Neural cell (in vitro differentiated cells): ENCODE measurements around the gene MRTFB. TPM values are rescaled to one million over a fixed set of nuclear protein-coding genes. Genes with fewer than 3 reads are reported as not detected.

ENCODE experiments used
- H2AFZ ChIP-seq: fragments of 200-600, 300-800 bp; sonication (generic), shearing (Covaris generic); 2 replicates; pipeline ENCODE4 v1.6.0; 2014; ENCODE audit warnings: low read depth, mild to moderate bottlenecking, antibody characterized with exemption, low read length, moderate library complexity
- H3F3A ChIP-seq: fragments of 200-600 bp; shearing (Covaris generic); 2 replicates; pipeline ENCODE4 v1.6.1; 2016; ENCODE audit warnings: mild to moderate bottlenecking, moderate library complexity, mixed read lengths, antibody characterized with exemption, low read length; ENCODE audit not compliant: insufficient read depth, poor library complexity, severe bottlenecking
- H3K27ac ChIP-seq: fragments of 200-600, 300-800 bp; sonication (generic), shearing (Covaris generic); 2 replicates; pipeline ENCODE4 v1.5.1; 2014; ENCODE audit warnings: mild to moderate bottlenecking, low read length, moderate library complexity
- H3K27me3 ChIP-seq: fragments of 300-800, 200-600 bp; sonication (generic), shearing (Covaris generic); 2 replicates; pipeline ENCODE4 v1.6.0; 2014; ENCODE audit warnings: mild to moderate bottlenecking, low read depth, low read length, moderate library complexity; ENCODE audit not compliant: insufficient read depth
- H3K36me3 ChIP-seq: fragments of 300-800, 200-600 bp; sonication (generic), shearing (Covaris generic); 2 replicates; pipeline ENCODE4 v1.5.1; 2014; ENCODE audit warnings: mild to moderate bottlenecking, antibody characterized with exemption, low read length, moderate library complexity; ENCODE audit not compliant: insufficient read depth
- H3K4me2 ChIP-seq: fragments of 300-800, 200-600 bp; sonication (generic), shearing (Covaris generic); 2 replicates; pipeline ENCODE4 v1.6.0; 2014; ENCODE audit warnings: mild to moderate bottlenecking, low read length
- H3K4me3 ChIP-seq: fragments of 300-800, 200-600 bp; sonication (generic), shearing (Covaris generic); 2 replicates; pipeline ENCODE4 v1.5.1; 2014; ENCODE audit warnings: mild to moderate bottlenecking, low read length, moderate library complexity
- H3K79me2 ChIP-seq: fragments of 200-600 bp; shearing (Covaris generic); replicated peaks from 2 replicates; pipeline ENCODE4 v1.6.0; 2014; ENCODE audit warnings: mild to moderate bottlenecking, low read length, moderate library complexity; ENCODE audit not compliant: insufficient read depth
- H3K9ac ChIP-seq: fragments of 300-800, 200-600 bp; sonication (generic), shearing (Covaris generic); 2 replicates; pipeline ENCODE4 v1.6.1; 2016; ENCODE audit warnings: mild to moderate bottlenecking, low read length, mixed read lengths
- H3K9me2 ChIP-seq: fragments of 200-600 bp; shearing (Covaris generic); 2 replicates; pipeline ENCODE4 v1.6.1; 2016; ENCODE audit warnings: mild to moderate bottlenecking, low read length, mixed read lengths; ENCODE audit not compliant: insufficient read depth
- H3K9me3 ChIP-seq: fragments of 200-600, 300-800 bp; sonication (generic), shearing (Covaris generic); 2 replicates; pipeline ENCODE4 v1.6.1; 2016; ENCODE audit warnings: mild to moderate bottlenecking, mixed run types, low read length, moderate library complexity, mixed read lengths
- H4K20me1 ChIP-seq: fragments of 200-600 bp; shearing (Covaris generic); 2 replicates; pipeline ENCODE4 v1.6.1; 2016; ENCODE audit warnings: mild to moderate bottlenecking, mixed run types; ENCODE audit not compliant: insufficient read depth
- CTCF ChIP-seq: fragments of 450-650 bp; IDR thresholded peaks from 2 replicates; pipeline ENCODE4 v1.5.1; 2014; ENCODE audit warnings: antibody characterized with exemption, mild to moderate bottlenecking, moderate library complexity; ENCODE audit not compliant: poor library complexity, severe bottlenecking
- EP300 ChIP-seq: fragments of 450-650 bp; conservative IDR thresholded peaks from 2 replicates; pipeline ENCODE4 v1.6.1; 2014; ENCODE audit warnings: antibody characterized with exemption, mild to moderate bottlenecking, moderate library complexity; ENCODE audit not compliant: poor library complexity, severe bottlenecking
- EZH2 ChIP-seq: fragments of 200-600, 300-800 bp; shearing (Covaris generic), sonication (generic); IDR thresholded peaks from 2 replicates; pipeline ENCODE4 v1.6.1; 2014; ENCODE audit warnings: antibody characterized with exemption, low read length, borderline replicate concordance, mild to moderate bottlenecking; ENCODE audit not compliant: insufficient read depth, poor library complexity, severe bottlenecking
- MXI1 ChIP-seq: fragments of 450-650 bp; conservative IDR thresholded peaks from 2 replicates; pipeline ENCODE4 v1.6.1; 2014; ENCODE audit warnings: antibody characterized with exemption, mild to moderate bottlenecking; ENCODE audit not compliant: poor library complexity, severe bottlenecking
- POLR2AphosphoS5 ChIP-seq: IDR thresholded peaks from 2 replicates; pipeline ENCODE4 v1.6.1; 2012
- RAD21 ChIP-seq: fragments of 450-650 bp; conservative IDR thresholded peaks from 2 replicates; pipeline ENCODE4 v1.6.1; 2014; ENCODE audit warnings: antibody characterized with exemption, mild to moderate bottlenecking, moderate library complexity
- REST ChIP-seq: IDR thresholded peaks from 2 replicates; pipeline ENCODE4 v1.6.1; 2012; ENCODE audit warnings: borderline replicate concordance
- SMC3 ChIP-seq: fragments of 450-650 bp; conservative IDR thresholded peaks from 2 replicates; pipeline ENCODE4 v1.6.1; 2014; ENCODE audit warnings: antibody characterized with exemption, mild to moderate bottlenecking, moderate library complexity; ENCODE audit not compliant: poor library complexity
- TAF1 ChIP-seq: IDR thresholded peaks from 2 replicates; pipeline ENCODE4 v1.6.1; 2012; ENCODE audit warnings: low read depth
- polyA plus RNA-seq: library from polyadenylated mRNA; depleted of rRNA; stranded (reverse); fragments of >200 nt; gene quantifications from 2 replicates; pipeline ENCODE4 v1.2.3, GENCODE V29; 2014

MRTFB gene
- polyA plus RNA-seq, 1 donor from 2014 or later, result 18.6 TPM

GRCh38 chr16:14263769-14264168, 192.7 kb downstream of the MRTFB start:
- TF ChIP-seq SMC3 (no peak), CTCF (no peak), TAF1 (no peak), RAD21 (no peak), POLR2AphosphoS5 (no peak), EP300 (no peak)

GRCh38 chr16:14264327-14264943, 193.3 kb downstream of the MRTFB start:
- Histone ChIP-seq H3K9me2 (no peaks in the 10 kb centered on the region), H2AFZ (no peak overlapping the region), H3K4me2 (no peak overlapping the region), H4K20me1 (no peaks in the 10 kb centered on the region), H3F3A (no peaks in the 10 kb centered on the region), H3K79me2 (no peaks in the 10 kb centered on the region), H3K27me3 (no peaks in the 10 kb centered on the region), H3K9ac (no peak overlapping the region), H3K36me3 (peaks cover 17% of the 10 kb centered on the region), H3K9me3 (no peaks in the 10 kb centered on the region), H3K27ac (no peak overlapping the region), H3K4me3 (no peak overlapping the region)
- no peak for TF ChIP-seq POLR2AphosphoS5
- TF ChIP-seq EP300, result no peak
- TF ChIP-seq RAD21, result no peak
- TF ChIP-seq TAF1, result no peak
- TF ChIP-seq EZH2, result no peak
- TF ChIP-seq CTCF, result no peak
- no peak for TF ChIP-seq MXI1
- TF ChIP-seq REST, result no peak
- no peak for TF ChIP-seq SMC3

More at GRCh38 chr16:14263769-14264168, 192.7 kb downstream of the MRTFB start:
- Histone ChIP-seq H3F3A (no peaks in the 10 kb centered on the region), H3K4me3 (no peak overlapping the region), H3K27me3 (no peaks in the 10 kb centered on the region), H3K27ac (no peak overlapping the region), H2AFZ (no peak overlapping the region), H3K36me3 (peaks cover 17% of the 10 kb centered on the region), H3K79me2 (no peaks in the 10 kb centered on the region), H3K9me3 (no peaks in the 10 kb centered on the region), H3K4me2 (no peak overlapping the region), H3K9me2 (no peaks in the 10 kb centered on the region), H3K9ac (no peak overlapping the region), H4K20me1 (no peaks in the 10 kb centered on the region)
